ENCODE results near the gene CREM. TPM values are rescaled to one million over a fixed set of nuclear protein-coding genes. Genes with fewer than 3 reads are reported as not detected.

Gene CREM
- total RNA-seq, 3 donors from 2014 or later: 11.8 to 27.4 (median 13.5) TPM

GRCh38 chr10:35219292-35219691, 92.6 kb downstream of the CREM start:
- Histone ChIP-seq H3K9me3 (no peaks in the 10 kb centered on the region), H3K4me1 (ENCODE audit: low read depth) (no peaks in the 10 kb centered on the region), H3K36me3 (ENCODE audit: low read depth) (no peaks in the 10 kb centered on the region), H3K4me3 (no peak overlapping the region)
- ATAC-seq (no peak), DNase-seq (no peak)
- intact Hi-C loops (cut with DNase I, micrococcal nuclease): loop anchor here in 1 of 2 donors (5.0 kb wide), 1 partner anchor 97 kb away; no protein-coding TSS in a partner anchor
- TF ChIP-seq CTCF (IDR thresholded peaks at IDR 0.05): no peak

GRCh38 chr10:35219891-35220890, 93.5 kb downstream of the CREM start:
- TF ChIP-seq CTCF (IDR thresholded peaks at IDR 0.05): no peak
- no peak overlapping the region for H3K4me3 ChIP-seq
- H3K36me3 ChIP-seq (ENCODE audit: low read depth): no peaks in the 10 kb centered on the region
- DNase-seq: no peak
- H3K4me1 ChIP-seq (ENCODE audit: low read depth): no peaks in the 10 kb centered on the region
- ATAC-seq: peak; percentile 35
- H3K9me3 ChIP-seq: no peaks in the 10 kb centered on the region
- intact Hi-C loops (cut with DNase I, micrococcal nuclease): loop anchor here in 1 of 2 donors (5.0 kb wide), 1 partner anchor 98 kb away; no protein-coding TSS in a partner anchor

GRCh38 chr10:35223016-35223415, 96.4 kb downstream of the CREM start:
- H3K4me1 ChIP-seq (ENCODE audit: low read depth): no peaks in the 10 kb centered on the region
- no peaks in the 10 kb centered on the region for H3K9me3 ChIP-seq
- ATAC-seq (no peak), DNase-seq (no peak)
- H3K4me3 ChIP-seq: no peak overlapping the region
- intact Hi-C loops (cut with DNase I, micrococcal nuclease): no loop called here
- TF ChIP-seq CTCF (IDR thresholded peaks at IDR 0.05): no peak
- no peaks in the 10 kb centered on the region for H3K36me3 ChIP-seq (ENCODE audit: low read depth)

GRCh38 chr10:35224045-35224740, 97.5 kb downstream of the CREM start:
- Histone ChIP-seq H3K36me3 (ENCODE audit: low read depth) (no peaks in the 10 kb centered on the region), H3K4me1 (ENCODE audit: low read depth) (no peaks in the 10 kb centered on the region), H3K9me3 (no peaks in the 10 kb centered on the region), H3K4me3 (no peak overlapping the region)
- TF ChIP-seq CTCF (IDR thresholded peaks at IDR 0.05): no peak
- ATAC-seq: no peak
- DNase-seq: no peak
- intact Hi-C loops (cut with DNase I, micrococcal nuclease): no loop called here

- Histone ChIP-seq H3K9me3 (no peaks in the 10 kb centered on the region), H3K4me1 (ENCODE audit: low read depth) (no peaks in the 10 kb centered on the region), H3K36me3 (ENCODE audit: low read depth) (no peaks in the 10 kb centered on the region), H3K4me3 (no peak overlapping the region)
- intact Hi-C loops (cut with DNase I, micrococcal nuclease): no loop called here
- no peak for ATAC-seq
- DNase-seq: no peak
- TF ChIP-seq CTCF (IDR thresholded peaks at IDR 0.05): no peak
These were observed 98.6 kb downstream of the CREM start for GRCh38 chr10:35225204-35225603.

All from mucosa of descending colon (tissue), 3 donors.